GM12873 (cell line): ENCODE data around the gene DNMT3A.

Source experiments
- CTCF ChIP-seq: IDR thresholded peaks from 2 replicates; pipeline ENCODE4 v1.5.1; 2012; ENCODE audit warnings: low read depth, mild to moderate bottlenecking, moderate library complexity, low read length, control low read depth; ENCODE audit not compliant: insufficient read depth; ENCODE audit errors: missing control alignments

The DNMT3A gene

GRCh38 chr2:25365241-25365640 is 23.5 kb upstream of the DNMT3A start:
- no peak for TF ChIP-seq CTCF

DNA sequence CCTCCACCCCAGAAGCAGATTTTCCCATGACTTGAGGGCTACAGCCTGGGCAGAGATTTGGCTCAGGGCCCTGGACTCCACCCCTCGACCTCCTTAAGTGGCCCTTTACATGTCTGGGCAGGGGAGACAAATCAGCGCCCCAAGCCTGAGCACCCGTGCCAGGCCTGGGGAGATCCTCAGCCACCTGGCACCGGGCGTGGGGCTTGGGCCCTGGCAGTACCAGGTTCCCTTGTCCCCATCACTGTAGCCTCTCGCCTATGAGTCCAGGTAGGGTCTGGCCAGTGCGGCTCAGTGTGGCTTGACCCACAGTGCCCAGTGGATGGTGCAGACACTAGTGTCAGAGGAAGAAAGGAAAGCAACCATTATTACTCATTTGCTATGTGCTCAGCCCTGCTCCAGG is 22.0 kb upstream of the DNMT3A start:
- TF ChIP-seq CTCF, result no peak

GRCh38 chr2:25362434-25363145 is 20.9 kb upstream of the DNMT3A start:
- TF ChIP-seq CTCF, result no peak

DNA sequence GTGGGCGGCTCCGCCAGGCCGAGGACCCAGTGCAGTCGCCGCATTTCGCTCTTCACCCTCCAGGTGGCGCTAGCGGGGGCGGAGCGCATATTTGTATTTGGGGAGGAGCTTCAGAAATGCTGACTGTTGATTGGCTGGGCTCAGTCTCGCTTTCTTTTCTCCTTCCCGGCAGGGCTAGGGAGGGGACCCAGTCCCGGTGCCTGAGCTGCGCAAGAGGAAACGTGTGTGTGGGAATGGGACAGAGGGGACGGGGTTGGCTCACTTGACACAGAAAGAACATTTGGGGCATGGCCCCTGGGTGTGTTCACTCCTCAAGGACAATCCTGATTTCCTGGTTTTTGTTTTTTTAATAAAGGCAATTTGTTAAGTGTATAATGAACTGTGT is 20.3 kb upstream of the DNMT3A start:
- TF ChIP-seq CTCF, result peak; percentile 95

DNA sequence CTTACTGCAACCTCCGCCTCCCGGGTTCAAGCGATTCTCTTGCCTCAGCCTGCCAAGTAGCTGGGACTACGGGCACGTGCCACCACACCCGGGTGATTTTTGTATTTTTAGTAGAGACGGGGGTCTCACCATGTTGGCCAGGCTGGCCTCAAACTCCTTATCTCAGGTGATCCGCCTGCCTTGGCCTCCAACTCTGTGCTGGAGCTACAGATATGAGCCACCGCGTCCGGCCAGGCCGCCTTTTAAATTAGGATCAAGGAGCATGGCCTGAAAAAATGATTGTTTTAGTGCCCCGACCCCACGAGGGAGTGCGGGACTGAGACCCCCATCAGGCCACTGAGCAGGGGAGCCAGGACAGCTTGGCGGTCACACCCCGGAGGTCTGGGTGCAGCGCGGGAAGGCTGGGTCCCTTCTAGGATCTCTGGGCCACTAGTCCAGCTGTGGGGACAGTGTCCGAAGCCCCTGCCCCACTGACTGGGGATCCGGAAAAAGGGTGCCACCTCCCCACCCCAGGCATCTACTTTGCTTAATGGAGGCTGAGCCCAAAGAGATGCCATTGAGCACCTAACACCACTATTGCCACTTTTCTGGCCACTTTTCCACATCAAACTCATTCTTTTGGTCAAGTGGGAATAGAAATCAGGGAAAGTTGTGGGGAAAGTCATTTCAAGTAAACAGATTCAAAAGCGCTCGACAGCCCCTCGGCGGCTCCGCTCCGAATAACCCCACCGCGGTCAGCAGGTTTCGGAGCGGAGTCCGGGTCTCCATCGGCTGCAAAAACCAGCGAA is 19.7 kb upstream of the DNMT3A start:
- TF ChIP-seq CTCF, result no peak

- TF ChIP-seq CTCF, result no peak
Observed at GRCh38 chr2:25358836-25359235, 17.1 kb upstream of the DNMT3A start.

- TF ChIP-seq CTCF, result no peak
Observed at GRCh38 chr2:25358249-25358815, 16.6 kb upstream of the DNMT3A start.
